GM10266 (cell line): ENCODE data around the gene PCDH9.

Experiments
- DNase-seq: peaks from one replicate; pipeline ENCODE4 v3.0.0; 2012; ENCODE audit errors: extremely low spot score
- TF ChIP-seq, protein P1 (sequence below): IDR thresholded peaks from 2 replicates; pipeline ENCODE4 v1.5.1; 2012; ENCODE audit warnings: mild to moderate bottlenecking, low read depth; ENCODE audit not compliant: control insufficient read depth, insufficient read depth; ENCODE audit errors: missing control alignments

The PCDH9 gene

DNA sequence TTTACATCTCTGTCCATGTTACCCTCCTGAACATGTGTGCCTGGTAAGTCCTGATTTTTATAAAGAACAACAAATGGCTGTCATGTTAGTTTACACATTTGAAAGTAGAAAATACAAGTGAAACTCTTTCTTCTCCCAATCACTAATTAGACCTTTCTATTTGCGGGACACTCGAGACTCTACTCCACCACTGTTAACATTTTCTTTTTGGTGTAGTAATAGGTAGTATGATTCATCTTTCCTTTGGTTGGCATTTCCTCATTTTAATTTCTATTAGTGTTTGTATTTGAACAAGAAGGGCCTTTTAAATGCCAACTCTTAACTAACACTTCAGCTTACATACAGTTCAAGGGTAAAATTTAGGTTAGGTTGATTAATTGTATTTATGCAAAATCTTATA lies 371.1 kb downstream of the PCDH9 start:
- DNase-seq = no peak
- TF ChIP-seq, protein P1, sequence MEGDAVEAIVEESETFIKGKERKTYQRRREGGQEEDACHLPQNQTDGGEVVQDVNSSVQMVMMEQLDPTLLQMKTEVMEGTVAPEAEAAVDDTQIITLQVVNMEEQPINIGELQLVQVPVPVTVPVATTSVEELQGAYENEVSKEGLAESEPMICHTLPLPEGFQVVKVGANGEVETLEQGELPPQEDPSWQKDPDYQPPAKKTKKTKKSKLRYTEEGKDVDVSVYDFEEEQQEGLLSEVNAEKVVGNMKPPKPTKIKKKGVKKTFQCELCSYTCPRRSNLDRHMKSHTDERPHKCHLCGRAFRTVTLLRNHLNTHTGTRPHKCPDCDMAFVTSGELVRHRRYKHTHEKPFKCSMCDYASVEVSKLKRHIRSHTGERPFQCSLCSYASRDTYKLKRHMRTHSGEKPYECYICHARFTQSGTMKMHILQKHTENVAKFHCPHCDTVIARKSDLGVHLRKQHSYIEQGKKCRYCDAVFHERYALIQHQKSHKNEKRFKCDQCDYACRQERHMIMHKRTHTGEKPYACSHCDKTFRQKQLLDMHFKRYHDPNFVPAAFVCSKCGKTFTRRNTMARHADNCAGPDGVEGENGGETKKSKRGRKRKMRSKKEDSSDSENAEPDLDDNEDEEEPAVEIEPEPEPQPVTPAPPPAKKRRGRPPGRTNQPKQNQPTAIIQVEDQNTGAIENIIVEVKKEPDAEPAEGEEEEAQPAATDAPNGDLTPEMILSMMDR = no peak

DNA sequence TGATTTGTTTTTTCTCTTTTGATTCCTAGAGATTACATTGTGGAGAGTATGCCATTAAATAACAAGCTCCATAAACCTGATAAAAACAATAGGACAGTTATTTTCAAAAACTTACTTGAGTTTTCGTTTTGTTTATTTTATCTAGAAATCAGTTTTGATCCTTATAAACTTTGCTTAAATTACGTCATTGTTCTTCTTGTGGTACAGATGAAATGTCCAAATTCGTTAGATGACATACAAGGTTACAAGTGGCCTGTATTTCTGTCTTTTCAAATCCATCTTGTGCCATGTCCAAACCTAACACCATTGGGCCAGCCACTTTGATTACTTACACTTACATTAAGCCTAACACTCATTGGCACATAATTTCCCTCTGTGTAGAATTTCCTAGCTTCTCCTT lies 372.0 kb downstream of the PCDH9 start:
- no peak for DNase-seq
- TF ChIP-seq, protein P1 = no peak

DNA sequence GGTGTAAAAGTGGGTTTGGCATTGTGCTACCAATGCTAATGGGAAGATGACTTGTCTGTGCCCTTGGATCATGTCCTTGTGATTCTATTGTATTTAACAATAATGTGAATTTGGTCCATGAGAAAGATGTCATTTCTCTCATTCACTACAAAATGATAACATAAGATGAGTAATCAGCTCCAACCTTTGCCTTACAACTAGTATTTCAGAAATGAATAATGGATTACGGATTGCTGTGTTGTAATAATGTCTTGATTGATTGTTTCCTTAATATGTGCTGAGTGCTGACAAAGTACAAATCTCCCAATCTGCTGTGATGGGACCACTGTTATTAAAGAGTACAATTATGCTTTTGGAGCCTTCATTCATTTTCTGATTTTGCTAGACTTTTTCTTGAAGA lies 375.0 kb downstream of the PCDH9 start:
- DNase-seq = no peak

DNA sequence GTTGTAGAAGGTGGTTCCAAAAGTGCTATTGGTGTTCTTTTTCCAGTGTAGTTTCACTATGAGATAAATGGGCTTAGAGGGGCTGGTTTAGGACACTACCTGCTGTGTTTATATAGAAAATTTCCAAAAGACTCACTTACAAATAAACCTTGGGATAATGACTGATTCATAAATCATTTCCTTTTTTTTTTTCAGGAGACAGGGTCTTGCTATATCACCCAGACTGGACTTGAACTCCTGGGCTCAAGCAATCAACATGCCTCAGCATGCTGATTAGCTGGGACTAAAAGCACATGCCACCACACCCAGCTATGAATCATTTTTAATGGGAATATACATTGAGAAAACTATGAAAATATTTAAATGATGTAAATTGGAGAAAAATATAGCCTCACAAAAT lies 376.6 kb downstream of the PCDH9 start:
- TF ChIP-seq, protein P1 = no peak

More for the DNA sequence above, 375.0 kb downstream of the PCDH9 start:
- TF ChIP-seq, protein P1 = no peak

DNA sequence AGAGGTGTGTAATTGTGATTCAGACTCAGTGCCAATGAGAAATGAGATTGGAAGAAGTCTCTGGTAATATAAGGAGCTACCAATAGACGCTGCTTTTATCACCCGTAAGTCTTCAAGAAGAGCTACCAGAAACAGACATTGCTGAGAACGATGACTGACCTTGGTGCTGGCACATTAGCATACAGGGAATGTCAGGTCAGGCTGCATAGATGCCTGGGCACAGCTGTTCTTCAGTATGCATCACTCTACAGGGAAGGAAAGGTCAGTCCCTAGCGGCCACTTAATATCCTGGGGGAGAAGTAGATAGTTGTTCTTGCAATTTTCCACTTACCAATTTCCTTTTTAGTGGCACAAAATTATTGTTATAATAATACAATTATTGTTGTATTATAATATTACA lies 380.4 kb downstream of the PCDH9 start:
- TF ChIP-seq, protein P1 = no peak
- no peak for DNase-seq

More for the DNA sequence above, 376.6 kb downstream of the PCDH9 start:
- DNase-seq = no peak

DNA sequence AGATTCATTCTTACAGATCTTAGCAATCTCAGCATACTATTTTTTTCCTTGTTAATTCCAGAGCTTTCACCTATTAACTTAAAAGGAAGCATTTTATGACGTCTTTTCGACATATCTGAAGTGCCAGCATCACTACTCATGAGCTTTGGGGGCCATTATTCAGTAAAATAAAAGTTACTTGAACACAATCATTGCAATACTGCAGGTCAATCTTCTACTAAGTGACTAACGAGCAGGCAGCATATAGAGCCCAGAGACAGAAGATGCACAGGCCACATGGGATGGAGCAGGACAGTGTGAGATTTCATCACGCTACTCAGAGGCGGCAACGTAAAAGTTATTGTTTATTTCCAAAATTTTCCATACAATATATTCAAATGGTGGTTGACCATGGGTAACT lies 382.6 kb downstream of the PCDH9 start:
- TF ChIP-seq, protein P1 = no peak
- no peak for DNase-seq

DNA sequence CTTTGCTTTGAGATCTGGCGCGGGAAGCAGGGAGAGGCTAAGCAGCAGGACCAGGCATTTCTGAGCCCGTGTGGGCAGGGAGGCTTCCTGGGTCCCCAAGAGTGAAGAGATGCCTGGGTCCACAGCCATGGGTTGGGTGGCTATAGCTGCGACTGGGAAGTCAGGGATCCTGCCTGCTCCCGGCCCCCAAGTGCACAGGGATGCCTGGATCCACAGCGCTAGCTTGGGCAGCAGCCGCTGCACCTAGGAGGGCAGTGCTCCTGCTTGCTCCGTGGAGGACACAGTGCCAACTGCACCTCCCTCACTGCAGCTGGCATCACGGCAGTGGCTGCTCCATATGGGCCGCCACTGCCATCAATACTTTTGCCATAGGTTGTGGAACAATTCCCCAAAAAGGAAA lies 384.7 kb downstream of the PCDH9 start:
- TF ChIP-seq, protein P1 = no peak
- no peak for DNase-seq

DNA sequence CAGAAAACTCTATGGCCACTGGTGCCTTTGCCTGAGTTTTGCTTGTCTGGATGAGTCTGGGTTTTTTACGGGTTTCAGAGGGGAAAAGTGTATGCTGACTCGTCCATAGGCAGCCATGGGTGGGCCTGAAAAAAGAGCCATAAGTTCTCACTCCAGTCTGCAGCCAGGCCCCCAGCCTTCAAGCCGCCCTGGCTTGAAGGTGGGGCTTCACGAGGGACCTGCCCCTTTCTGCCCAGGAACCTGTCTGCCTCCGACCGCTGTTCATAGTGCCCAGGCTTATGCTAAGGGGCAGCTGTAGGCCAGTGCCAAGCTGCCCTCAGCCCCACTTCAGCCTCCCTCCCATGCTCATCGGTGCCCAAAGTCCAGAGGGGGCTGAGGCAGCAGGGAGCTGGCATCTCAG lies 385.2 kb downstream of the PCDH9 start:
- TF ChIP-seq, protein P1 = no peak
- DNase-seq = no peak
